Measurements from ENCODE around the gene PODXL2.
A peak's percentile ranks its signal among the peaks of the same experiment; 100 is the strongest.
"Not testable (repeated sequence)": the region's sequence is repeated elsewhere in the genome, so short reads cannot be mapped to it uniquely, and the experiment has no call there.

Gene PODXL2

DNA sequence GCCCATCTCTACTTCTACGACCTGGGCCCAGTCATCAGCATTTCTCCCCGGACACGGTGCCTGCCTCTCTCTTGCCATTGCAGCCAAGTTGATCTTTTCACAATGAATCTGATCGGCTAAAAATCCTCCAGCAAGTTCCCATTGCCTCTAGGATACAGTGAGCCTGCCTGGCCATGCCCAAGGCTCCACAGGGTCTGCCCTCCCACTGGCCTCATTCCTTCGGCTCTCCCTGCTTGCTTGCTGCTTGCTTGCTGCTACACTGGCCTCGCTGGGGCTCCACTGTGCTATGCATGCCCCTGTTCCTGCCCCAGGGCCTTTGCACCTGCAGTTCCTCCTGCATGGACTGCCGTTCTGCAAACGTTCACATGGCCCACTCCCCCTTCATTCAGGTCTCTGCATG is 45.8 kb downstream of the PODXL2 start:
- no peak for DNase-seq (ENCODE audit: low spot score)

DNA sequence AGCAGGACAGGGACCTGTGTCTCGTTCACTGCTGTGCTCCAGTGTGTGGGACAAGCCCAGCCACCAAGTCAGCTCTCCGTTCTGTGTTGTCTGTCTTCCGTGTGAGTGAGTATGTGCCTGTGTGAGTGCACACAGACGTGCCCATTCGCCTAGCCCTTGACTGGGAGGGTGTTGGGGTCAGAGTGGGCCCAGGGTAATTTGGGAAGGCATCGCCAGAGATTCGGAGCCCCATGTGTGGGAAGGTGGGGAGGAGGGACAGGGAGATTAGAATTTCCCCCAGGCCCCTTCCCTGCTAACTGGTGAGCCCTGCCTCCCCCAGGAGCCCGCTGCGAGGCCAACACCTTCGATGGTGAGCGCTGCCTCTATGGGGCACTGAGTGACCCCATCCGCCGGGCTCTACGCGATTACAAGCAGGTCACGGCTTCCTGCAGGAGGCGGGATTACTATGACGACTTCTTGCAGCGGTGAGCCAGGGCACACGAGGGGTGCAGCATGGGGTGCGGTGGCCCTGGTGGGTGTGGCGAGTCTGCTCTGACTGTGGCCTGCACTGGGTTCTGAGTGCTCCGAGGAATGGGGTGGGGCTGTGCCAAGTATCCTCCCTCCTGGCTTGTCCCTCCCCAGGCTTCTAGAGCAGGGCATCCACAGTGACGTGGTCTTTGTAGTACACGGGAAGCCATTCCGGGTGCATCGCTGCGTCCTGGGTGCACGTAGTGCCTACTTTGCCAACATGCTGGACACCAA is 46.8 kb downstream of the PODXL2 start:
- no peak for DNase-seq (ENCODE audit: low spot score)

DNA sequence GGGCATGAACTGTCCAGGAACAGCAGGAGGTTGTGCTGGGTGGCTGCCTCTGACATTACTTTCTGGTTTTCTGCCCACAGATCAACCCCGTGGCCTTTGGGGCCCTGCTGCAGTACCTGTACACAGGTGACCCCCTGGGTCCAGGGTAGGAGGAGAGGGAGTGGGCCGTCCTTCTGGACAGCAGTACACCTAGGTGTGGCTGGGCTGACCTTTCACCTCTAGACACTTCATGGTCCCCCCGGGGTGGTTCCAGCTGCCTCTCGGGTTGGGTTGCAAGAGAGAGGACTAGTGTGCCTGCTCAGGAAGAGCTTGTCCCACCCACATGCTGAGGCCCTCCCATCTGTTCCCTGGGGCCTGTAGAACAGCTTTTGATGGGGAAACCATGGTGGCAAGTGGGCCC is 47.5 kb downstream of the PODXL2 start:
- DNase-seq (ENCODE audit: low spot score): no peak

DNA sequence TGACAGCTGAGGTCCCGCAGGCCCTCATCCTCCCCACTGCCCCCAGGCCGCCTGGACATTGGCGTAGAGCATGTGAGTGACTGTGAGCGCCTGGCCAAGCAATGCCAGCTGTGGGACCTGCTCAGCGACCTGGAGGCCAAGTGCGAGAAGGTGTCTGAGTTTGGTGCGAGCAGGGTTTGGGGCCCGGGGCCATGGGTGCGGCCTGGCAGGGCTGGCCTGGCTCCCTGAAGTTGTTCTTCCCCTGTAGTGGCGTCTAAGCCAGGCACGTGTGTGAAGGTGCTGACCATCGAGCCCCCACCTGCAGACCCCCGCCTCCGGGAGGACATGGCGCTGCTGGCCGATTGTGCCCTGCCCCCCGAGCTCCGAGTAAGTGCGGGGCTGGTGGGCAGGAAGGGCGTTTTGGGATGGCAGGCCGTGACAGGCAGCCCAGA is 48.0 kb downstream of the PODXL2 start:
- no peak for DNase-seq (ENCODE audit: low spot score)

DNA sequence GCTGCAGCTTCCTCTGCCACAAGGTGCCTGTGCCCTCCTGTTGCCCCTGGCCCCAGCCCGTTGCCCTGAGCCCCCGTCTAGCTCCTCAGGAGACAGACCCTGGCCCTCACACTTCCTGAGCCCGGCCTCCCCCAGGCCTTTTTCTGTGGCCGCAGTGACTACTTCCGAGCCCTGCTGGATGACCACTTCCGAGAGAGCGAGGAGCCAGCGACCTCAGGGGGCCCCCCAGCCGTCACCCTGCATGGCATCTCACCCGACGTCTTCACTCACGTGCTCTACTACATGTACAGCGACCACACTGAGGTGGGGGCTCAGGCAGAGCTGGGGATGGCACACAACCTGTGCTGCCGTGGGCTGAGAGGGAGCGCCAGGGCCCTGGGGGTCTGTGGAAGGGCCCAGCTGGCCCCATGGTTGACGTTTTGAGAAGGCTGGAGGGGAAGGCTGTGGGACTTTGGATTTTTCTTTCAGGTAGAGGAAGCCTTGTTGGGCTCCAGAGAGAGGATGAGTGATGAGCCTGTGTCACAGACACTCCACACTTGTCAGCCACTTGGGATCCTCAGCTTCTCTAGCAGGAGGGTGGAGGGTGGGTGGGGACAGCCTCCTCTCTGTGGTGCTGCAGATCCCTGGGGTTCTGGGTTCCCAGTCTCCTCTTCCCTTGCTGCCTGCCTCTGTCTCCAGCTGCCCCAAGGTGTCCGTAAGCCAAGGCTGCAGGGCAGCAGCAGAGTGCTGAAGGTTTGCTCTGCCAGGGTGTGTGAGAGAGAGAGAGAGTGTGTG is 48.7 kb downstream of the PODXL2 start:
- DNase-seq (ENCODE audit: low spot score): no peak

DNA sequence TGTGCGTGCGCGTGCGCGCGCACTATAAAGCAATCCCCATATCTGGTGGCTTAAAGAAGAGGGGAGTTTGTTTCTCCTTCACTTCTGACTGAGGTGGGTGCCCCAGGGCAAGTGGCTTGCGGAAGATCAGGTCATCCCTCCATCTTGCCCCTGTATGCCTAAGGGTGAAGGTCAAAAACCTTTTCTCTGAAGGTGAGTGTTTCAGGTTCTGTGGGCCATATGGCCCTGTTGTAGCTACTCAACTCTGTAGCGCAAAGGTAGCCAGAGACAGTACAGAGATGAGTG is 49.3 kb downstream of the PODXL2 start:
- DNase-seq (ENCODE audit: low spot score): no peak

DNA sequence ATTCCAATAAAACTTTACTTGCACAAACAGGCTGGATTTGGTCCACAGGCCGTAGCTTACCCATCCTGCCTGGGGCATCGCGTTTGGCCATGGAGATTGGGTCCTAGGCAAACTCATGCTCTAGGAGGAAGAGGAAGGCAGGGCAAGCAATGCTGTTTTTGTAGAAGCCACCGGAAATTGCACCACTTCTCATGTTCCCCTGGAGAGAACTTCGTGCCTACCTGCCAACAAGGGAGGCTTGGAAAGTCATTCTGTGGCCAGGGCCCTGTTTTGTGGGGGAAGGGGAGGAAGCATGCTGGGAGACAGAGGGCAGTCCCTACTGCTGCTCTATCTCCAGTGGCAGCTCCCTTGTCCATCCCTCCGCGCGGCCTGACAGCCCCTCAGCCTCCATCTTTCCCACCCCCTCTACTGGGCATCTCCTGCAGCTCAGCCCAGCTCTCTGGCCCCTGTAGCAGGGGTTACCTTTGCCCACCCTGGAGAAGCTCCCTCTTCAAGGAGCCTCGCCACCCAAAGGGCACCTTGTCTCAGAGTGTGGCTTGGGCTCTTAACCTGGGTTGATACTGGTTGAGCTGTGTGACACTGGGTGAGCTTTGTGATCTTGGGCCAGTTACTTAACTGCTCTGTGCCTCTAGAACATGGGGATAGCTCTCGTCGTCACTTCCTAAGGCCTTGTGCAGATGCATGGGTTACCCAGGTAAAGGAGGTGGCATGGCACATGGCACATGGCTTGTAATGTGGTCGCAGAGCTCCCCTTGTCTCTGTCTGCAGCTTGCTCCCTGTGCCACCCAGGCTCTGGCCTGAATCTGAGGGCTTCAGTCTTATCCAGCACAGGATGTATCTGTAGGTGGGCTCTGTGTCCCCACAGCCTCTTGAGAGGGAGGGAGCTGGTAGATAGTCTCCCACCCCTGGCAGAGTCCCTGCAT is 49.9 kb downstream of the PODXL2 start:
- no peak for DNase-seq (ENCODE audit: low spot score)

DNA sequence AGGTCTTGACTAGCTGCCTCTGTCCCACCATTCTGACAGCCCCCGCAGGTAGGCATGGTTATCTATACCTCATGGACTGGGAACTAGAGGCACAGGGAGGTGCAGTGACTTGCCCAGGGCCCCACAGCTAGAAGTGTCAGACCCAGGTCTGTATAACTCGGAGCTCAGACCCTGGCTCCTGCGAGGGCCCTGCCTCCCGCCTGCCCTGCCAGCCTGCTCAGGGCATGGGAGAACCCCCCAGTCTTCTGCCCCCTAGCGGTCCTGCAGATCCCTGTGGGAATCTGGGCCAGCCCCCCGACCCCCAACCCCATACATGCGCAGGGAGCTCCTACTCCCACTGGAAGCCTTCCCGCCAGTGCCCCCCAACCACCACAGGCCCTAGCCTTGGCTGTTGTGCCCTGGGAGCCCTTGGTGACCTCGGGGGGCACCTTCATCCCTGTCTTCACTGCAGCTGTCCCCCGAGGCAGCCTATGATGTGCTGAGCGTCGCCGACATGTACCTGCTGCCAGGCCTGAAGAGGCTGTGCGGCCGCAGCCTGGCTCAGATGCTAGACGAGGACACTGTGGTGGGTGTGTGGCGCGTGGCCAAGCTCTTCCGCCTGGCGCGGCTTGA is 50.7 kb downstream of the PODXL2 start:
- no peak for DNase-seq (ENCODE audit: low spot score)

DNA sequence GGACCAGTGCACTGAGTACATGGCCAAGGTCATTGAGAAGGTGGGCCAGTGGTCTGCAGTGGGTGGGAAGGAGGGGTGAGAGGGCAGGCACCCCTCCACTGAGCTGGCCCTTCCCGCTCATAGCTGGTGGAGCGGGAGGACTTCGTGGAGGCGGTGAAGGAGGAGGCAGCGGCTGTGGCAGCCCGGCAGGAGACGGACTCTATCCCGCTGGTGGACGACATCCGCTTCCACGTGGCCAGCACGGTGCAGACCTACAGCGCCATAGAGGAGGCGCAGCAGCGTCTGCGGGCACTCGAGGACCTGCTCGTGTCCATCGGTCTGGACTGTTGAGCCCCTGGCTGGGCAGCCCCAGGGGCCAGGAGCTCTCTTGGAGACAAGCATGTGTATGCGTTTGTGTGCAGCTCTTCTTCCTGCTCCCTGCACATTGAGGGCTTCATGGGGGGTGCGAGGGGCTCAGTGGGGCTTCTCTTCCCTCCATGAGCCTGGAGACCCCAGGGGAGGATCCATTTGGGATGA is 51.2 kb downstream of the PODXL2 start:
- no peak for DNase-seq (ENCODE audit: low spot score)

DNA sequence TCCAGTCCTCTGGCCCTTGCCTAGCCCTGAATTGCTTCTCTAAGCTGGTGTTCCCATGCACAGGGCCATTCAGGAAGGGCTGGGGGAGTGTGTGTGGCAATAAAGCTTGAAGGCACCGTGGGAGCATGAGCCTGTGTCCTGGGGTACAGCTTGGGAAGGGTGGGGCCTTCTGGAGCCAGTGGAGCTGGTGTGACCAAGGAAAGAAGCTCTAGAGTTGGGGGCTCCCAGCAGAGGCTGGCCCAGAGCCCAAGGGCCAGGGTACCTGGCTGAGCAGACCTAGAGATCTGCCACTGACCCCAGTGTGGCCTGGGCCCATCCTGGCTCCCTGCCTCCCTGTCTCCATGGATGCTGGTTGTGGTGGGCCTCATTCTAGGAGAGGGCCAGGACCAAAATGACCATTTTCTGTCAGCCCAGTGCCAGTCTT is 51.8 kb downstream of the PODXL2 start:
- peak; percentile 37 for DNase-seq (ENCODE audit: low spot score)

DNA sequence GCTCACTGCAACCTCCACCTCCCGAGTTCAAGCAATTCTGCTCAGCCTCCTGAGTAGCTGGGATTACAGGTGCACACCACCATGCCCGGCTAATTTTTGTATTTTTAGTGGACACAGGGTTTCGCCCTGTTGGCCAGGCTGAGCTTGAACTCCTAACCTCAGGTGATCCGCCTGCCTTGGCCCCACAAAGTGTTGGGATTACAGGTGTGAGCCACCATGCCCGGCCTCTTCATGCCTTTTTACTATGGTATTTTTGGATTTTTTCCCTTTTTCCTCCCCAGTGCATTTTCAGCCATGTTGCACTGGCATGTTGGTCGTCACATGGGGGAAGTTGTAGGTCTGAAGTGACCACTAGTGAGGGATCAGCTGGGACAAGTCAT is 53.2 kb downstream of the PODXL2 start:
- not testable (repeated sequence) for DNase-seq (ENCODE audit: low spot score)

DNA sequence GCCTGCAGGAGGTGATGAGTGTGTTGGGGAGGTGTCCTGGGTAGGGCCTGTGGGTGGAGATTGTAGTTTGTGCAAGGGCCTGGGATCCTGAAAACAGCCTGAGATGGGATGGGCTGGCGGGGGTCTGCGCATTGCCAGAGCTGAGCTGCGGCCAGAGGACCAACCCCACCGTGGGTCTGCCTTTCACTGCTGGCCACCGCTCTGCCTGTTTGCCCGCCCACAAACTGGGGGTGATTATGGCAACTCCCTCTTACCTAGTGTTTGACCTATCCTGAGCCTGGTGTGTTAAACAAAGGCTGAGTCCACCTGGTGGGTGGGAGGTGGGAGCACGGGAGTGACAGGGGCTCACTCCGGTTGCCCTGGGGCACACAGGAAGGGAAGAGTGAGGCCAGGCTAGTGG is 53.6 kb downstream of the PODXL2 start:
- peak; percentile 39 for DNase-seq (ENCODE audit: low spot score)

DNA sequence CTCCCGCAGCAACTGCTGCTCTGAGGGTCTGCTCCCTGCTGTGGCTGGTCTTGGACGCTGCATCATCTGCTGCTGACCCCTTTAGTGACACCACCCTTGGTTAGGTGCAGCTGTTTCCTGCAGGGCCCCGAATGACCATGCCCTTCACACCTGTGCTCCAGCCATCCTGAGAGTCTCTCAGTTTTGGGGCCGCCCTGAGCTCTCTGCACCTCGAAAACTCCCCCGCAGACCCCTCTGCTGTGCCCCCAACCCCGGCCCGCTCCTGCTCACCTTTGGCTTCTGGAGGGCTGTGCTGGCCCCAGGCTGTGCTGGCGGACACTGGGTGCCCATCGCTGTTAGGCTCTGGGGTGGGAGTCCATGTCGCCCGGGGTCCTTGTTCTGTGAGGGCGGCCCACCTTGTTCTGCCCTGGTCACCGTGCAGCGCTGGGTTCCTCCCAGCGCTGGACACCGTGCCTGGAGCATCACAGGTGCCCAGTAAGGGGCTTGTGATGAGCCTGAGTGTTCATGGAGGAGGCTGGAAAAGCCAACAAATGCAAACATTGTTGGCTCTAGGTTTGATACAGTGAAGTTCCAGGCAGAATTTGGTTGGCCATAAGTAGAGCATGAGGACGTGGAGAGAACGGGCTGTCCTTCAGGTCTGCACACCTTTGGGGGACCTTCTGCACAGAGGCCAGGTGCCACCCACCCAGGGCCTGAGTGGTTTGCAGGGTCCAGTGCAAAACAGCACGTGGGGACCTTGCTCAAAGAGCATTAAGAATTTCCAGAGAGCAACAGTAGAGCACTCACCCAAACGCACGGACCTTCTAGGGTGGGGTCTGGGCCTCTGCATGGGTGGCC is 56.1 kb downstream of the PODXL2 start:
- no peak for DNase-seq (ENCODE audit: low spot score)

DNA sequence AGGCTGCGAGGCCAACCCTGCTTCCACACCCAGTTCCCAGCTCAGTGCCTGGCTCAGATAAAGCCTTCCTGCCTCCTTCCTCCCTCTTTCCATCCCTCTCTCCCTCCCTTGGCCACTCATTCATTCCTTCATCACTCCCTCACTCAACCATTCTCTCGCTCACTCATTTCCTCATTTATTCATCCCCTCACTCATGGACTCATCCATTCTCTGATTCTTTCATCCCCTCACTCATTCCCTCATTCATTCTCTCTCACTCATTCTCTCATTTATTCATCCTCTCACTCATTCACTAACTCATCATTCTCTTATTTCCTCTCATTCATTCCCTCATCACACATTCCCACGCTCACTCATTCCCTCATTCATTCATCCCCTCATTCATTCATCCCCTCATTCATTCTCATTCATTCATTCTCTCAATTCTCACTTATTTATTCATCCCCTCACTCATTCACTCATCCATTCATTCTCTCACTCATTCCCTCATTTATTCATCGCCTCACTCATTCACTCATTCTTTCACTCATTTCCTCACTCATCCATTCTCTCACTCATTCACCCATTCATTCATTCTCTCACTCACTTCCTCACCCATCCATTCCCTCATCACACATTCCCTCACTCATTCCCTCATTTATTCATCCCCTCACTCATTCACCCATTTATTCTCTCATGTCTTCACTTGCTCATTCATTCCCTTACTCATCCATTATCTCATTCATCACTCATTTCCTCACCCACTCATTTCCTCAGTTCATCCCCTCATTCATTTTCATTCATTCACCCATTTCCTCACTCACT is 56.9 kb downstream of the PODXL2 start:
- no peak for DNase-seq (ENCODE audit: low spot score)

DNA sequence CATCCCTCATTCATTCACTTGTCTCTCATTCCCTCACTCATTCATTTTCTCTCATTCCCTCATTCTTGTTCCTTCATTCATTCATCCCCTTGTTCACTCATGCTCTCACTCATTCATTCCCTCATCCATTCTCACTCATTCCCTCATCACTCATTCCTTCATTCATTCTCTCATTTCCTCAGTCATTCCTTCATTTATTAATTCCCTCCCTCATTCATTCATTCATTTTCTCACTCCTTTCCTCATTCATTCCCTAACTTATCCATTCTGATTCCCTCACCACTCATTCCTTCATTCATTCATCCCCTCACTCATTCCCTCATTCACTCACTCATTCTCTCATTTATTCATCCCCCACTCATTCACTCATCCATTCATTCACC is 57.5 kb downstream of the PODXL2 start:
- no peak for DNase-seq (ENCODE audit: low spot score)

DNA sequence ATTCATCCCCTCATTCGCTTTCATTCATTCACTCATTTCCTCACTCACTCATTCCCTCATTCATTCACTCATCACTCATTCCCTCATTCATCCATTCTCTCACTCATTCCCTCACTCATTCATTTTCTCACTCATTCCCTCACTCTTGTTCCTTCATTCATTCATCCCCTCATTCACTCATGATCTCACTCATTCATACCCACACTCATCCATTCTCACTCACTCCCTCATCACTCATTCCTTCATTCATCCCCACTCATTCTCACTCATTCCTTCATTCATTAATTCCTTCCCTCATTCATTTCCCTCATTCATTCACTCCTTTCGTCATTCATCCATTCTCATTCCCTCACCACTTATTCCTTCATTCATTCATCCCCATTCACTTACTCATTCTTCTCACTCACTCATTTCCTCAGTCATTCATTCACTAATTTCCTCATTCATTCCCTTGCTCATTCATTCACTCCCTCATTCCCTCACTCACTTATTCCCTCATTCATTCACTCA is 58.3 kb downstream of the PODXL2 start:
- DNase-seq (ENCODE audit: low spot score): no peak

DNA sequence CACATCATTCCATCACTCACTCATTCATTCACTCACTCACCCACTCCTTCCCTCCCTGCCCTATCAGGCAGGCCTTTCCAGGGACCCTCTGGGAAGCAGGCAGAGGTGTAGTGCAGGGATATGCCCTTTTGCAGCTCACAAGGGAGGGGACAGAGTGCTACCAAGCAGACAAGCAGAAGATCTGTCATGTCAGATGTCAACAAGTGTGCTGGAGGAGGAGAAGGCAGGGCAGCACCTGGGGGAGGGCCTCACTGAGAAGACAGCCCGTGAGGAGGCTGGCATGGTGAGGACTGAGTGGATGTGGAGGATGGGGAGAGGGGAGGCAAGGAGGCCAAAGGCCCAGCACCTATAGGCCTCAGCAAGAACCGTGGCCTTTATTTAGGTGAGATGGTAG is 59.0 kb downstream of the PODXL2 start:
- no peak for DNase-seq (ENCODE audit: low spot score)

DNA sequence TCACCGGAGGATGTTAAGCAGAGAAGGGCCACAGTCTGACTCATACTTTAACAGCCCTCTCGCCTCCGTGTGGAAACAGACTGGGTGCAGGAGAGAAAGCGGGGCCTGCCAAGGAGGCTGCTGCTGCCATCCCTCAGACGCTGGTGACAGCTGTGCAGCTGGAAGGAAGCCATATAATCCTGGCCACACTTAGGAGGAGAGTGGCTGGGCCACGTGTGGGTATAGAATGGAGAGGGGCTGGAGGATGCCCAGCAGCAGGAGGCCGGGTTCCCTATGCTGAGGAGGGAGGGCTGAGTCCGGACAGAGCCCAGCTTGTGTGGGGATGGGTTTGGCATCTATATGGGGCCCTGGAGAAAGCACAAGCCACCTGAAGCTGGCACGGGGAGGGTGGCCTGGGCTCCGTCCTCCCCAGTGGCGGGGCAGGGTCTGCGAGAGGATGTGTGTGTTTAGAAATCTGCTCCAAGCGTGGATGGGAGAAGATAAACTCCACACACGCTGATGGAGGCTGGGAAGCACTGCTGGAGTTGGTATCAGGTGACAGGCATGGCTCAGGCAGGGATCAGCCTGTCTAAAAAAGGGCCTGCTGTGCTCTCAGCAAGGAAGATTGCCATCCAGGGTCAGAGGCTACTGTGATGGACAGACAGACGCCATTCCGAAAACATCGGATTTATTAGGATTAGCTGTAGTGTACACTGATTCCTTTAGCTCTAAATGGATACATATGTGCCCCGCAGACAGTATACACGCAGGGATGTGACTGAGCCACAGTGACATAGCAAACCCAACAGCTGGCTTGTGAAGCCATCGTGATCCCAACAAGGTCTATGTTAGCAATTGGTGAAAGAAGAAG is 59.7 kb downstream of the PODXL2 start:
- no peak for DNase-seq (ENCODE audit: low spot score)

DNA sequence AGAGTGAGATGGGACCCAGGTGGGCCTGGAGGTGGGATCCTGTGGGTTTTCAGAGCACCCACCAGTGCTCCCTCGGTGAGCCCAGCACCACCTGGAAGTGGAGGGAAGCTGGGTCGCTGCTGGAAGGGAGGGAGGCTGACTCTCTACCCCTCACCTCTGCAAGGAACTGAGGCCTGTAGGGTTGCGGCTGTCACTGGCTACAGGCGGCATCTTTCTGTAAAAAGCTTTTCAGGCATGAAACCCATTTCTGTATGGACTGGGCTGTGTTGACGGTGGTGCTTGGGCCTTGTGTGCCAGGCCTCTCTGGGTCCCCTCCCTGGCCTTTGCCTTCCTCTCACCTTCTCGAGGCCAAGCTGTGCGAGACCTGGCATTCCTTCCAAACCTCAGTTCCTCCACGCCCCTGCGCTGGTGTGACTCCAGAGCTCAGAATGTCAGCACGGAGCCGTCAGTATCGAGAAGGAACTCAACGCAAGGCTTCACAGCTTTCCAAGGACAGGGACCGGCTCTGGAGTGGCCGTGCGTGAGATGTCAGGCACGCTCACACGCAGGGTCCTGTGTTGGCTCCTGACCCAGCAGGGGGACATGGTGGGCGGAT is 60.4 kb downstream of the PODXL2 start:
- DNase-seq (ENCODE audit: low spot score): no peak
